Right lobe of liver (tissue), 4 donors: ENCODE results near the gene LYSMD1.

Experiments
- POLR2A ChIP-seq: fragments of 450-650 bp; IDR thresholded peaks from one replicate; pipeline ENCODE4 v1.6.1; 2017; ENCODE audit warnings: antibody characterized with exemption, mild to moderate bottlenecking
- TF ChIP-seq, protein P1 (sequence below), 4 donors: fragments of 200-600 bp in 3 of 4; fragments of 450-650 bp in 1 of 4; IDR thresholded peaks; one replicate each; pipeline versions ENCODE4 v1.5.1 to v1.8.0; 2016 to 2022; ENCODE audit warnings: antibody characterized with exemption in 4 of 4, mild to moderate bottlenecking in 2 of 4
- donor health status: DM: no; HTN: no; CAD: no.
- donor health status: DM: no; HTN: no; CAD: no.
- donor health status: DM: no; HTN: yes; CAD: no.

GRCh38 chr1:151193304-151193703, 27.6 kb upstream of the LYSMD1 start:
- no peak for TF ChIP-seq POLR2A
- TF ChIP-seq, protein P1, sequence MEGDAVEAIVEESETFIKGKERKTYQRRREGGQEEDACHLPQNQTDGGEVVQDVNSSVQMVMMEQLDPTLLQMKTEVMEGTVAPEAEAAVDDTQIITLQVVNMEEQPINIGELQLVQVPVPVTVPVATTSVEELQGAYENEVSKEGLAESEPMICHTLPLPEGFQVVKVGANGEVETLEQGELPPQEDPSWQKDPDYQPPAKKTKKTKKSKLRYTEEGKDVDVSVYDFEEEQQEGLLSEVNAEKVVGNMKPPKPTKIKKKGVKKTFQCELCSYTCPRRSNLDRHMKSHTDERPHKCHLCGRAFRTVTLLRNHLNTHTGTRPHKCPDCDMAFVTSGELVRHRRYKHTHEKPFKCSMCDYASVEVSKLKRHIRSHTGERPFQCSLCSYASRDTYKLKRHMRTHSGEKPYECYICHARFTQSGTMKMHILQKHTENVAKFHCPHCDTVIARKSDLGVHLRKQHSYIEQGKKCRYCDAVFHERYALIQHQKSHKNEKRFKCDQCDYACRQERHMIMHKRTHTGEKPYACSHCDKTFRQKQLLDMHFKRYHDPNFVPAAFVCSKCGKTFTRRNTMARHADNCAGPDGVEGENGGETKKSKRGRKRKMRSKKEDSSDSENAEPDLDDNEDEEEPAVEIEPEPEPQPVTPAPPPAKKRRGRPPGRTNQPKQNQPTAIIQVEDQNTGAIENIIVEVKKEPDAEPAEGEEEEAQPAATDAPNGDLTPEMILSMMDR (IDR thresholded peaks at IDR 0.05), result no peak
